K562 (cell line): Measurements from ENCODE around the gene HMGN3. TPM values are rescaled to one million over a fixed set of nuclear protein-coding genes. Genes with fewer than 3 reads are reported as not detected.
A peak's percentile ranks its signal among the peaks of the same experiment; 100 is the strongest.

Experiments
- ATAC-seq: fragments of 200-7000 bp; cut with Tn5 transposase; 3 replicates; pipeline ENCODE4 v1.9.1; 2020; ENCODE audit warnings: moderate library complexity
- BruUV-seq: library from RNA; stranded (reverse); fragments of 400-500 nt; replicated peaks from 2 replicates; lab custom pipeline; 2021; lab: Mats Ljungman, UMichigan
- CTCF ChIA-PET: fragments of 300-600 bp; formaldehyde crosslinking; extraction: SDS; loops from one replicate; lab custom pipeline; 2021; ENCODE audit warnings: low intra/inter-chr PET ratio; lab: Yijun Ruan, JAX
- POLR2A ChIA-PET: fragments of 300-600, 350-650 bp; sonication (Branson Sonifier 250); formaldehyde crosslinking; extraction: SDS; loops from one replicate; lab custom pipeline; 2021; ENCODE audit warnings: antibody characterized with exemption, inconsistent platforms; lab: Yijun Ruan, JAX
- DNase-seq, 4 experiments: peaks; one replicate each; pipeline versions ENCODE4 v3.0.0 to v3.0.0-alpha.2; 2011 to 2018; ENCODE audit warnings: low spot score in 3 of 4, mixed read lengths in 3 of 4; ENCODE audit errors: extremely low read depth in 1 of 4
- FAIRE-seq: peaks from 2 replicates; lab custom pipeline; 2011; peaks lifted over from hg19 to GRCh38; lab: Jason Lieb, UNC
- H2AFZ ChIP-seq: 2 replicates; pipeline ENCODE4 v1.6.0; 2011; ENCODE audit warnings: low read depth, low read length, control low read depth, inconsistent platforms
- H3K27ac ChIP-seq: fragments of 200-600 bp; 3 replicates; pipeline ENCODE4 v1.8.0; 2011; ENCODE audit warnings: low read depth, mild to moderate bottlenecking, control low read depth, inconsistent platforms, low read length, moderate library complexity, mixed read lengths; ENCODE audit errors: extremely low read depth
- H3K27me3 ChIP-seq, 2 experiments: fragments of 300-600 bp in 1 of 2; 2 replicates in 1 of 2; 3 replicates in 1 of 2; pipeline versions ENCODE4 v1.6.0 to v1.8.0; 2011; ENCODE audit warnings: inconsistent platforms in 2 of 2, low read length in 2 of 2, mild to moderate bottlenecking in 1 of 2, mixed read lengths in 1 of 2, moderate library complexity in 1 of 2; ENCODE audit not compliant: control insufficient read depth in 2 of 2, insufficient read depth in 2 of 2
- H3K36me3 ChIP-seq: fragments of 300-600 bp; 3 replicates; pipeline ENCODE4 v1.8.0; 2011; ENCODE audit warnings: mild to moderate bottlenecking, low read length, inconsistent platforms; ENCODE audit not compliant: control insufficient read depth, insufficient read depth
- H3K4me1 ChIP-seq, 2 experiments: fragments of 200-600 bp in 1 of 2; replicated peaks in 1 of 2; 2 replicates in 1 of 2; 3 replicates in 1 of 2; pipeline versions ENCODE4 v1.5.1 to v1.8.0; 2011; ENCODE audit warnings: inconsistent platforms in 2 of 2, low read length in 2 of 2, mild to moderate bottlenecking in 1 of 2, mixed read lengths in 1 of 2, moderate library complexity in 1 of 2; ENCODE audit not compliant: control insufficient read depth in 2 of 2, insufficient read depth in 2 of 2
- H3K4me2 ChIP-seq: 2 replicates; pipeline ENCODE4 v1.6.1; 2011; ENCODE audit warnings: low read length, control low read depth, inconsistent platforms, mixed read lengths; ENCODE audit not compliant: insufficient read depth
- H3K4me3 ChIP-seq: fragments of 200-600 bp; sonication (generic), shearing (Covaris generic); 2 replicates; pipeline ENCODE4 v1.5.1; 2016; ENCODE audit warnings: control low read depth, inconsistent platforms
- H3K79me2 ChIP-seq: fragments of 200-600 bp; 3 replicates; pipeline ENCODE4 v1.8.0; 2011; ENCODE audit warnings: low read length, inconsistent platforms; ENCODE audit not compliant: control insufficient read depth, insufficient read depth
- H3K9ac ChIP-seq, 2 experiments: 2 replicates each; pipeline versions ENCODE4 v1.6.0 to v1.6.1; 2011; ENCODE audit warnings: low read depth in 2 of 2, low read length in 2 of 2, control low read depth in 1 of 2, inconsistent platforms in 1 of 2, mild to moderate bottlenecking in 1 of 2, mixed read lengths in 1 of 2; ENCODE audit not compliant: insufficient read depth in 1 of 2
- H3K9me1 ChIP-seq: one replicate; pipeline ENCODE4 v1.6.0; 2011; ENCODE audit warnings: inconsistent platforms, mild to moderate bottlenecking, low read length, moderate library complexity; ENCODE audit not compliant: control insufficient read depth, insufficient read depth
- H3K9me3 ChIP-seq: replicated peaks from 2 replicates; pipeline ENCODE4 v1.5.1; 2011; ENCODE audit warnings: low read depth, low read length, inconsistent platforms; ENCODE audit not compliant: control insufficient read depth, insufficient read depth
- H4K20me1 ChIP-seq: replicated peaks from 2 replicates; pipeline ENCODE4 v1.6.1; 2011; ENCODE audit warnings: low read length, inconsistent platforms, mixed read lengths; ENCODE audit not compliant: control insufficient read depth, insufficient read depth
- BRD4 ChIP-seq: fragments of 200-600 bp; sonication (generic); IDR thresholded peaks from 2 replicates; pipeline ENCODE4 v1.6.1; 2017; ENCODE audit warnings: inconsistent platforms
- CEBPG ChIP-seq, 3 experiments: fragments of 200-800 bp in 1 of 3; sonication (Bioruptor generic) in 1 of 3; sonication (generic) in 1 of 3; formaldehyde crosslinking in 1 of 3; IDR thresholded peaks in 2 of 3; conservative IDR thresholded peaks in 1 of 3; 2 replicates each; pipeline versions ENCODE4 v1.6.1 to v1.8.0; 2016 to 2022; ENCODE audit warnings: missing compliant biosample characterization in 2 of 3, missing genetic modification characterization in 2 of 3, mild to moderate bottlenecking in 1 of 3, missing genetic modification reagents in 1 of 3
- CREBBP ChIP-seq: IDR thresholded peaks from one replicate; pipeline ENCODE4 v1.6.1; 2012; ENCODE audit warnings: low read depth, mild to moderate bottlenecking, control low read depth, inconsistent platforms, low read length
- FOXK2 ChIP-seq, 2 experiments: fragments of 450-650 bp; IDR thresholded peaks in 1 of 2; conservative IDR thresholded peaks in 1 of 2; 2 replicates each; pipeline ENCODE4 v1.6.1; 2016; ENCODE audit warnings: low read depth in 2 of 2, mild to moderate bottlenecking in 1 of 2
- GATA2 ChIP-seq: sonication (generic); formaldehyde crosslinking; IDR thresholded peaks from 2 replicates; pipeline ENCODE4 v1.4.0; 2020; ENCODE audit warnings: mild to moderate bottlenecking, missing genetic modification reagents
- JUNB ChIP-seq: fragments of 450-650 bp; formaldehyde crosslinking; conservative IDR thresholded peaks from 2 replicates; pipeline ENCODE4 v1.4.0; 2020; ENCODE audit warnings: mild to moderate bottlenecking
- ZNF444 ChIP-seq: fragments of 250-450 bp; sonication (Bioruptor Pico); IDR thresholded peaks from 2 replicates; pipeline ENCODE4 v1.4.0; 2020; ENCODE audit warnings: mild to moderate bottlenecking, moderate library complexity
- ZNF76 ChIP-seq: fragments of 250-450 bp; sonication (Bioruptor Pico); IDR thresholded peaks from 2 replicates; pipeline ENCODE4 v1.4.0; 2020; ENCODE audit warnings: mild to moderate bottlenecking, moderate library complexity, borderline replicate concordance
- WGBS: fragments of 100-300 bp; shearing (Covaris generic); methylation state at CpG from one replicate; pipeline ENCODE4 v1.1.6; 2016; ENCODE audit warnings: low coverage, mixed read lengths; ENCODE audit not compliant: insufficient coverage; ENCODE audit errors: missing lambda C conversion rate; 5-methylcytosine and 5-hydroxymethylcytosine counted together
- in situ Hi-C: fragments of 300-500 bp; cut with MboI; formaldehyde crosslinking; loops from 4 replicates; pipeline ENCODE4 v1.15.0; 2018; ENCODE audit warnings: inconsistent platforms, mixed read lengths
- intact Hi-C: fragments of 100-400 bp; cut with micrococcal nuclease; formaldehyde crosslinking; loops from 2 replicates; pipeline ENCODE4 v1.14.2; 2022
- polyA plus RNA-seq, 8 experiments: library from polyadenylated mRNA; depleted of rRNA in 4 of 8; stranded (reverse) in 5 of 8; unstranded in 3 of 8; fragments of >200 nt; fragmentation: Nextera tagmentation in 2 of 8; fragmentation: Illumina TruSeq in 1 of 8; extraction: Ambion mirVana in 2 of 8; extraction: Trizol in 1 of 8; gene quantifications; 2 replicates each; pipeline versions ENCODE4 v1.2.1 to v1.2.3, GENCODE V29; 2011 to 2014; ENCODE audit warnings: inconsistent platforms in 1 of 8, missing spikeins in 1 of 8
- total RNA-seq, 7 experiments: library from RNA; depleted of rRNA in 6 of 7; stranded (reverse); fragments of >200 nt in 6 of 7; fragmentation: Illumina TruSeq in 2 of 7; extraction: Trizol in 2 of 7; gene quantifications; 2 replicates each; pipeline versions ENCODE4 v1.2.1 to v1.2.3, GENCODE V29; 2011 to 2021; ENCODE audit warnings: low replicate concordance in 1 of 7
- TF ChIP-seq, protein P1 (sequence below): IDR thresholded peaks from 3 replicates; pipeline ENCODE4 v1.6.1; 2011; ENCODE audit warnings: borderline replicate concordance, mild to moderate bottlenecking, moderate library complexity; ENCODE audit not compliant: insufficient read length; ENCODE audit errors: extremely low read depth
- TF ChIP-seq, protein P2 (sequence below): fragments of 250-450 bp; sonication (Bioruptor Pico); IDR thresholded peaks from 2 replicates; pipeline ENCODE4 v1.5.0; 2021

Gene HMGN3
- total and polyA plus RNA-seq, 9 of the 15 experiments (the other 6 are each of a cell fraction or from before 2014, with no cell fraction given), result 42.1 to 154 (median 88.1) TPM

DNA sequence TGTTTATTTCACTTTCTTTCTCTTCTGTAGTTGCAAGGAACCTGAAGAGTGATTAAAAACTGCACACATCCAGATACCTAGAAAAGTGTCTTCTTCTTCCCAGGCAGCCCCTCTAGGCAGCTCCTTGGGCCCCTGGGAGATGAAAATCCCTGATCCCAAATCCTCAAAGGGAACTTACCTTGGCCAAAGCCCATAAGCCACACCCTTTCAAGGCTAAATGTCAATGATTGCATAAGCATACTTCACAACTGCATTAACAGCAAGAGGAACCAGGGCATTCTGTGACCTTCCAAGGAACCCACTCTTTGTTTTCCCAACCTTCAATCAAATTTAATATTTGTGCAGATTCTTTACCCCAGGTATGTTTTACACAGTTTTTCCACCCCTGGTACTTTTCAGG, 4.4 kb upstream of the HMGN3 start:
- no peak overlapping the region for H3K9ac ChIP-seq
- H3K4me1 ChIP-seq, result peaks cover 0 to 5% of the 10 kb centered on the region in 2 experiments; a peak in 2 of 5 replicates
- no peaks in the 10 kb centered on the region for H3K36me3 ChIP-seq
- ChIA-PET POLR2A (interaction anchor here (0.6 kb wide), 1 partner anchor 66 kb away, joined by 4 read pairs; no protein-coding TSS in a partner anchor), CTCF (no interaction called here)
- H3K79me2 ChIP-seq, result 0 out of 3 replicates have a peak, but pooled peaks cover 3% of the 10 kb centered on the region
- H3K4me3 ChIP-seq, result no peak overlapping the region
- no peak for ATAC-seq
- FAIRE-seq, result no peak
- no peaks in the 10 kb centered on the region for H4K20me1 ChIP-seq
- DNase-seq, result no peak
- intact Hi-C loops, result no loop called here
- H2AFZ ChIP-seq, result no peak overlapping the region
- H3K9me1 ChIP-seq, result no peaks in the 10 kb centered on the region
- no TSS peak for BruUV-seq
- H3K9me3 ChIP-seq, result 0 out of 2 replicates have a peak, but pooled peaks cover 1% of the 10 kb centered on the region
- TF ChIP-seq JUNB (CRISPR knock-in tag) (no peak), CEBPG (CRISPR knock-in tag; IDR thresholded peaks at IDR 0.05) (no peak), CEBPG (tag; conservative IDR thresholded peaks at IDR 0.05 in 1 of 2, IDR thresholded peaks at IDR 0.05 in 1 of 2) (0 out of 4 replicates have a peak, but pooled peaks of 1 of the 2 experiments have one; percentile 27)
- H3K27me3 ChIP-seq, result no peaks in the 10 kb centered on the region; a peak in 1 of 5 replicates
- H3K27ac ChIP-seq, result no peak overlapping the region
- no peak overlapping the region for H3K4me2 ChIP-seq
- in situ Hi-C loops, result no loop called here

DNA sequence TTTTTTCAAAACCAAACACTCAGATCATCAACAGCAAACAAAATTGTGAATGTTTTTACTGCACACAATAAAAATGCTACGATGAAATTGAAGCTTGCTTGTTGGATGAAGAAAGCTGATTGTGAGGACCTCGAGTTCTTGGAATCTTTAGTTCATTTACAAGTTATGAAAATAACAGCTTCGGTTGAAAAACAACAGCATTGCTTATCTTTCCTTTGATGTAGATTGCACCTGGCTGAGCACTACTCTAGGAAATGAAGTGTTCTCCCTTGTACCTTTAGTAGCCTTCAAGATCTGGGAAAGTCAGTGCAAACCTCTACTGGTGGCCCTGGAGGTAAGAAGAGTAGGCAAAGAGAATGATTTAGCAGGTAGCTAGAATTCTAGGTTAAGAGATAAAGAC, 2.2 kb upstream of the HMGN3 start:
- in situ Hi-C loops, result no loop called here
- no peak for TF ChIP-seq GATA2 (CRISPR knock-in tag)
- TF ChIP-seq CREBBP, result no peak
- TF ChIP-seq BRD4, result no peak
- TF ChIP-seq, protein P1, sequence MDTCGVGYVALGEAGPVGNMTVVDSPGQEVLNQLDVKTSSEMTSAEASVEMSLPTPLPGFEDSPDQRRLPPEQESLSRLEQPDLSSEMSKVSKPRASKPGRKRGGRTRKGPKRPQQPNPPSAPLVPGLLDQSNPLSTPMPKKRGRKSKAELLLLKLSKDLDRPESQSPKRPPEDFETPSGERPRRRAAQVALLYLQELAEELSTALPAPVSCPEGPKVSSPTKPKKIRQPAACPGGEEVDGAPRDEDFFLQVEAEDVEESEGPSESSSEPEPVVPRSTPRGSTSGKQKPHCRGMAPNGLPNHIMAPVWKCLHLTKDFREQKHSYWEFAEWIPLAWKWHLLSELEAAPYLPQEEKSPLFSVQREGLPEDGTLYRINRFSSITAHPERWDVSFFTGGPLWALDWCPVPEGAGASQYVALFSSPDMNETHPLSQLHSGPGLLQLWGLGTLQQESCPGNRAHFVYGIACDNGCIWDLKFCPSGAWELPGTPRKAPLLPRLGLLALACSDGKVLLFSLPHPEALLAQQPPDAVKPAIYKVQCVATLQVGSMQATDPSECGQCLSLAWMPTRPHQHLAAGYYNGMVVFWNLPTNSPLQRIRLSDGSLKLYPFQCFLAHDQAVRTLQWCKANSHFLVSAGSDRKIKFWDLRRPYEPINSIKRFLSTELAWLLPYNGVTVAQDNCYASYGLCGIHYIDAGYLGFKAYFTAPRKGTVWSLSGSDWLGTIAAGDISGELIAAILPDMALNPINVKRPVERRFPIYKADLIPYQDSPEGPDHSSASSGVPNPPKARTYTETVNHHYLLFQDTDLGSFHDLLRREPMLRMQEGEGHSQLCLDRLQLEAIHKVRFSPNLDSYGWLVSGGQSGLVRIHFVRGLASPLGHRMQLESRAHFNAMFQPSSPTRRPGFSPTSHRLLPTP, result no peak
- TF ChIP-seq, protein P2, sequence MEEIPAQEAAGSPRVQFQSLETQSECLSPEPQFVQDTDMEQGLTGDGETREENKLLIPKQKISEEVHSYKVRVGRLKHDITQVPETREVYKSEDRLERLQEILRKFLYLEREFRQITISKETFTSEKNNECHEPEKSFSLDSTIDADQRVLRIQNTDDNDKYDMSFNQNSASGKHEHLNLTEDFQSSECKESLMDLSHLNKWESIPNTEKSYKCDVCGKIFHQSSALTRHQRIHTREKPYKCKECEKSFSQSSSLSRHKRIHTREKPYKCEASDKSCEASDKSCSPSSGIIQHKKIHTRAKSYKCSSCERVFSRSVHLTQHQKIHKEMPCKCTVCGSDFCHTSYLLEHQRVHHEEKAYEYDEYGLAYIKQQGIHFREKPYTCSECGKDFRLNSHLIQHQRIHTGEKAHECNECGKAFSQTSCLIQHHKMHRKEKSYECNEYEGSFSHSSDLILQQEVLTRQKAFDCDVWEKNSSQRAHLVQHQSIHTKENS, result no peak
- no peak for TF ChIP-seq ZNF444 (CRISPR knock-in tag)
- TF ChIP-seq ZNF76 (CRISPR knock-in tag), result no peak
- TF ChIP-seq FOXK2 (conservative IDR thresholded peaks at IDR 0.05 in 1 of 2, IDR thresholded peaks at IDR 0.05 in 1 of 2; ENCODE audit: low read depth in 2 of 2), result no peak

More for the DNA sequence above, 2.2 kb upstream of the HMGN3 start:
- Histone ChIP-seq H3K27me3 (no peaks in the 10 kb centered on the region; a peak in 1 of 5 replicates), H3K36me3 (no peaks in the 10 kb centered on the region), H3K9me1 (no peaks in the 10 kb centered on the region), H4K20me1 (no peaks in the 10 kb centered on the region), H3K9me3 (0 out of 2 replicates have a peak, but pooled peaks cover 1% of the 10 kb centered on the region), H3K79me2 (peaks cover 20% of the 10 kb centered on the region; the same call in 2 of the 3 replicates), H3K4me2 (no peak overlapping the region), H3K4me3 (no peak overlapping the region), H2AFZ (no peak overlapping the region), H3K4me1 (peaks cover under 1 to 5% of the 10 kb centered on the region in 2 experiments; a peak in 2 of 5 replicates), H3K9ac (no peak overlapping the region), H3K27ac (no peak overlapping the region)
- WGBS, result 21% methylated on average over 3 of the region's 3 CpGs
- ChIA-PET POLR2A (interaction anchor here (0.5 kb wide), 1 partner anchor 420 kb away, joined by 3 read pairs; no protein-coding TSS in a partner anchor), CTCF (no interaction called here)
- BruUV-seq, result no TSS peak
- FAIRE-seq (no peak), DNase-seq (no peak), ATAC-seq (no peak)
- intact Hi-C loops, result no loop called here
